ENCODE measurements around the gene CIB4. TPM values are rescaled to one million over a fixed set of nuclear protein-coding genes. Genes with fewer than 3 reads are reported as not detected.

The CIB4 gene
- total RNA-seq, 5 donors from 2014 or later (not counting 1 experiment from before 2014, with no cell fraction given), result not detected

DNA sequence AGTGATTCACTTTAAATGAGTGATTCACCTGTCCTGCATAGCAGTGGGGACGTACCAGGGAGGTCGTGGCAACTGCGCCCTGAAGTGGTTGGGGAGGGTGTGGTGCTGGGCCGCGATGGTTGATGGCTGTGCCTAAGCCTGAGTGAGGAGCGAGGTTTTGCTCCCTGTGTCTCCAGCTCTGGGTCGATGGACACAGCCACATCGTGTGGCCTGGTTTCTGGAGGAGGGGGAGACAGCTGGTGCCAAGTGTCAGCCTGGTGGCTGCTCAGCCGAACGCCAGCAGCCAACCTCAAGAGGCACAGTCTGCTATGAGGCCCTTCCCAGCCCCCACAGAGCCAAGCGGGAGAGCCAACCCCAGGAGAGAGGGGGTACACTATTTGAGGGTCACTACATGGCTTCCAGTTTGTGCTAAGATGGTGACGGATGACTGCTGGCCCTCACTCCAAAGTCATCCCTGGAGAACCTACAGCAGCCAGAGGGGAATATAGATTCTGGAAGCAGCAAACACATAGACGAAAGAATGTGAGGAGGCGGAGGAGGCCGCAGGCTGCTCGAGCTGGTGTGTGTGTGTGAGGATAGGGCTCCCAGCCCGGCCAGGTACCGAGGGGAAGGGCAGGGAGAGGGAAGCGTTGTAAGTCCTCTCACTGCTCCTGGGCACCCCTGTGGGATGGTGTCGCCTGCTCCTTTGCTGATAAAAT, 104.6 kb downstream of the CIB4 start:
- Mint-ChIP-seq H3K27me3 (no peaks in the 10 kb centered on the region), H3K9me3 (no peaks in the 10 kb centered on the region), H3K27ac (no peak overlapping the region), H3K4me1 (no peaks in the 10 kb centered on the region), H3K36me3 (no peaks in the 10 kb centered on the region), H3K4me3 (no peak overlapping the region)
- no peak overlapping the region for H3K27ac ChIP-seq (ENCODE audit: low read length)
- no peaks in the 10 kb centered on the region for H3K9me3 ChIP-seq
- ChIA-PET CTCF (no interaction called here), POLR2A (no interaction called here)
- ATAC-seq (replicated peaks in 1 of 4) (no peak), DNase-seq (no peak)
- 92% methylated on average over 19 of the region's 20 CpGs for WGBS (ENCODE audit: insufficient coverage)
- H3K27me3 ChIP-seq (replicated peaks in 1 of 2; ENCODE audit: control insufficient read depth in 2 of 2, extremely low read depth in 1 of 2, insufficient read depth in 2 of 2, low read length in 1 of 2), result peaks cover 0 to 25% of the 10 kb centered on the region in 2 experiments
- no peaks in the 10 kb centered on the region for H3K36me3 ChIP-seq (ENCODE audit: control insufficient read depth in 2 of 2, extremely low read depth in 1 of 2, insufficient read depth in 1 of 2, low read length in 1 of 2)
- H3K4me1 ChIP-seq (ENCODE audit: control insufficient read depth in 1 of 2, extremely low read depth in 1 of 2, insufficient read depth in 2 of 2, low read length in 2 of 2), result no peaks in the 10 kb centered on the region
- no peak overlapping the region for H3K4me3 ChIP-seq (ENCODE audit: control insufficient read depth in 1 of 2, extremely low read depth in 1 of 2, low read length in 1 of 2)

- no peak overlapping the region for H3K27ac Mint-ChIP-seq
- H3K4me3 Mint-ChIP-seq, result no peak overlapping the region
- H3K27ac ChIP-seq (ENCODE audit: low read length), result no peak overlapping the region
- H3K36me3 ChIP-seq (ENCODE audit: control insufficient read depth in 2 of 2, extremely low read depth in 1 of 2, insufficient read depth in 1 of 2, low read length in 1 of 2), result no peaks in the 10 kb centered on the region
- no peaks in the 10 kb centered on the region for H3K9me3 Mint-ChIP-seq
- no peaks in the 10 kb centered on the region for H3K4me1 Mint-ChIP-seq
- no peaks in the 10 kb centered on the region for H3K36me3 Mint-ChIP-seq
- H3K27me3 ChIP-seq (replicated peaks in 1 of 2; ENCODE audit: control insufficient read depth in 2 of 2, extremely low read depth in 1 of 2, insufficient read depth in 2 of 2, low read length in 1 of 2), result peaks cover 0 to 25% of the 10 kb centered on the region in 2 experiments
- H3K27me3 Mint-ChIP-seq, result no peaks in the 10 kb centered on the region
- CTCF ChIA-PET, result no interaction called here
- WGBS (ENCODE audit: insufficient coverage), result 73% methylated on average over 6 of the region's 8 CpGs
- no peaks in the 10 kb centered on the region for H3K4me1 ChIP-seq (ENCODE audit: control insufficient read depth in 1 of 2, extremely low read depth in 1 of 2, insufficient read depth in 2 of 2, low read length in 2 of 2)
- H3K4me3 ChIP-seq (ENCODE audit: control insufficient read depth in 1 of 2, extremely low read depth in 1 of 2, low read length in 1 of 2), result no peak overlapping the region
- no peaks in the 10 kb centered on the region for H3K9me3 ChIP-seq
- POLR2A ChIA-PET, result no interaction called here
- DNase-seq (no peak), ATAC-seq (replicated peaks in 1 of 4) (no peak)
Measured at GRCh38 chr2:26535663-26536275, 105.4 kb downstream of the CIB4 start.

GRCh38 chr2:26534865-26535662, 106.1 kb downstream of the CIB4 start:
- Histone ChIP-seq H3K27me3 (replicated peaks in 1 of 2; ENCODE audit: control insufficient read depth in 2 of 2, extremely low read depth in 1 of 2, insufficient read depth in 2 of 2, low read length in 1 of 2) (peaks cover 0 to 24% of the 10 kb centered on the region in 2 experiments), H3K27ac (ENCODE audit: low read length) (no peak overlapping the region), H3K4me3 (ENCODE audit: control insufficient read depth in 1 of 2, extremely low read depth in 1 of 2, low read length in 1 of 2) (no peak overlapping the region), H3K36me3 (ENCODE audit: control insufficient read depth in 2 of 2, extremely low read depth in 1 of 2, insufficient read depth in 1 of 2, low read length in 1 of 2) (no peaks in the 10 kb centered on the region), H3K4me1 (ENCODE audit: control insufficient read depth in 1 of 2, extremely low read depth in 1 of 2, insufficient read depth in 2 of 2, low read length in 2 of 2) (no peaks in the 10 kb centered on the region), H3K9me3 (no peaks in the 10 kb centered on the region)
- ATAC-seq (replicated peaks in 1 of 4) (no peak), DNase-seq (no peak)
- Mint-ChIP-seq H3K27ac (no peak overlapping the region), H3K27me3 (peaks cover 0 to 3% of the 10 kb centered on the region in 2 donors), H3K9me3 (no peaks in the 10 kb centered on the region), H3K4me1 (no peaks in the 10 kb centered on the region), H3K36me3 (no peaks in the 10 kb centered on the region), H3K4me3 (no peak overlapping the region)
- POLR2A ChIA-PET, result no interaction called here
- 85% methylated on average over 12 of the region's 13 CpGs for WGBS (ENCODE audit: insufficient coverage)
- CTCF ChIA-PET, result no interaction called here

GRCh38 chr2:26534098-26534864, 106.9 kb downstream of the CIB4 start:
- ATAC-seq (replicated peaks in 1 of 4) (no peak), DNase-seq (no peak)
- Histone ChIP-seq H3K27me3 (replicated peaks in 1 of 2; ENCODE audit: control insufficient read depth in 2 of 2, extremely low read depth in 1 of 2, insufficient read depth in 2 of 2, low read length in 1 of 2) (peaks cover 0 to 26% of the 10 kb centered on the region in 2 experiments), H3K36me3 (ENCODE audit: control insufficient read depth in 2 of 2, extremely low read depth in 1 of 2, insufficient read depth in 1 of 2, low read length in 1 of 2) (no peaks in the 10 kb centered on the region), H3K27ac (ENCODE audit: low read length) (no peak overlapping the region), H3K4me1 (ENCODE audit: control insufficient read depth in 1 of 2, extremely low read depth in 1 of 2, insufficient read depth in 2 of 2, low read length in 2 of 2) (no peaks in the 10 kb centered on the region), H3K9me3 (no peaks in the 10 kb centered on the region), H3K4me3 (ENCODE audit: control insufficient read depth in 1 of 2, extremely low read depth in 1 of 2, low read length in 1 of 2) (no peak overlapping the region)
- H3K9me3 Mint-ChIP-seq, result no peaks in the 10 kb centered on the region
- CTCF ChIA-PET, result no interaction called here
- WGBS (ENCODE audit: insufficient coverage), result 76% methylated on average over 4 of the region's 4 CpGs
- H3K4me3 Mint-ChIP-seq, result no peak overlapping the region
- H3K27ac Mint-ChIP-seq, result no peak overlapping the region
- no peaks in the 10 kb centered on the region for H3K36me3 Mint-ChIP-seq
- peaks cover 0 to 3% of the 10 kb centered on the region in 2 donors for H3K27me3 Mint-ChIP-seq
- no peaks in the 10 kb centered on the region for H3K4me1 Mint-ChIP-seq
- POLR2A ChIA-PET, result no interaction called here

GRCh38 chr2:26533661-26534060, 107.5 kb downstream of the CIB4 start:
- ATAC-seq (replicated peaks in 1 of 4), result no peak

More at GRCh38 chr2:26533661-26534060, 107.5 kb downstream of the CIB4 start:
- no peak overlapping the region for H3K27ac ChIP-seq (ENCODE audit: low read length)
- H3K4me3 ChIP-seq (ENCODE audit: control insufficient read depth in 1 of 2, extremely low read depth in 1 of 2, low read length in 1 of 2), result no peak overlapping the region
- H3K27me3 ChIP-seq (replicated peaks in 1 of 2; ENCODE audit: control insufficient read depth in 2 of 2, extremely low read depth in 1 of 2, insufficient read depth in 2 of 2, low read length in 1 of 2), result peaks cover 0 to 26% of the 10 kb centered on the region in 2 experiments
- H3K4me3 Mint-ChIP-seq, result no peak overlapping the region
- ChIA-PET POLR2A (no interaction called here), CTCF (no interaction called here)
- no peak for DNase-seq
- no peaks in the 10 kb centered on the region for H3K4me1 Mint-ChIP-seq
- H3K27ac Mint-ChIP-seq, result no peak overlapping the region
- no peaks in the 10 kb centered on the region for H3K9me3 Mint-ChIP-seq
- no peaks in the 10 kb centered on the region for H3K9me3 ChIP-seq
- no peaks in the 10 kb centered on the region for H3K4me1 ChIP-seq (ENCODE audit: control insufficient read depth in 1 of 2, extremely low read depth in 1 of 2, insufficient read depth in 2 of 2, low read length in 2 of 2)
- H3K36me3 Mint-ChIP-seq, result no peaks in the 10 kb centered on the region
- WGBS (ENCODE audit: insufficient coverage), result 75% methylated on average over 5 of the region's 7 CpGs
- H3K27me3 Mint-ChIP-seq, result peaks cover 0 to 3% of the 10 kb centered on the region in 2 donors
- H3K36me3 ChIP-seq (ENCODE audit: control insufficient read depth in 2 of 2, extremely low read depth in 1 of 2, insufficient read depth in 1 of 2, low read length in 1 of 2), result no peaks in the 10 kb centered on the region

Data from T-cell (primary cell).